Uterus (tissue), 2 donors: Measurements from ENCODE around the gene GUCY2F.

ENCODE experiments used
- CTCF ChIP-seq, 4 experiments: fragments of 200-600 bp in 2 of 4; fragments of 450-650 bp in 2 of 4; sonication (generic) in 2 of 4; IDR thresholded peaks; one replicate each; pipeline ENCODE4 v1.5.1; 2016 to 2019; ENCODE audit warnings: antibody characterized with exemption in 4 of 4, mild to moderate bottlenecking in 2 of 4, moderate library complexity in 1 of 4
- POLR2A ChIP-seq, 2 donors: fragments of 450-650 bp; IDR thresholded peaks; one replicate each; pipeline ENCODE4 v1.6.1; 2016; ENCODE audit warnings: antibody characterized with exemption in 2 of 2, mild to moderate bottlenecking in 1 of 2, moderate library complexity in 1 of 2

- TF ChIP-seq CTCF (IDR thresholded peaks at IDR 0.05) (no peak), POLR2A (IDR thresholded peaks at IDR 0.05) (no peak)
These were observed 88.0 kb downstream of the GUCY2F start for GRCh38 chrX:109393859-109394258.
